Astrocyte (in vitro differentiated cells and primary cell): ENCODE measurements around the gene TMEM63A.

Experiments used
- EZH2 ChIP-seq: IDR thresholded peaks from 2 replicates; pipeline ENCODE4 v1.6.1; 2012; ENCODE audit warnings: mild to moderate bottlenecking, low read length, inconsistent platforms; ENCODE audit not compliant: insufficient read depth
- TF ChIP-seq, protein P1 (sequence below): IDR thresholded peaks from 2 replicates; pipeline ENCODE4 v1.5.1; 2011; ENCODE audit warnings: low read depth, mild to moderate bottlenecking, inconsistent platforms, low read length, moderate library complexity; ENCODE audit not compliant: insufficient read depth

DNA sequence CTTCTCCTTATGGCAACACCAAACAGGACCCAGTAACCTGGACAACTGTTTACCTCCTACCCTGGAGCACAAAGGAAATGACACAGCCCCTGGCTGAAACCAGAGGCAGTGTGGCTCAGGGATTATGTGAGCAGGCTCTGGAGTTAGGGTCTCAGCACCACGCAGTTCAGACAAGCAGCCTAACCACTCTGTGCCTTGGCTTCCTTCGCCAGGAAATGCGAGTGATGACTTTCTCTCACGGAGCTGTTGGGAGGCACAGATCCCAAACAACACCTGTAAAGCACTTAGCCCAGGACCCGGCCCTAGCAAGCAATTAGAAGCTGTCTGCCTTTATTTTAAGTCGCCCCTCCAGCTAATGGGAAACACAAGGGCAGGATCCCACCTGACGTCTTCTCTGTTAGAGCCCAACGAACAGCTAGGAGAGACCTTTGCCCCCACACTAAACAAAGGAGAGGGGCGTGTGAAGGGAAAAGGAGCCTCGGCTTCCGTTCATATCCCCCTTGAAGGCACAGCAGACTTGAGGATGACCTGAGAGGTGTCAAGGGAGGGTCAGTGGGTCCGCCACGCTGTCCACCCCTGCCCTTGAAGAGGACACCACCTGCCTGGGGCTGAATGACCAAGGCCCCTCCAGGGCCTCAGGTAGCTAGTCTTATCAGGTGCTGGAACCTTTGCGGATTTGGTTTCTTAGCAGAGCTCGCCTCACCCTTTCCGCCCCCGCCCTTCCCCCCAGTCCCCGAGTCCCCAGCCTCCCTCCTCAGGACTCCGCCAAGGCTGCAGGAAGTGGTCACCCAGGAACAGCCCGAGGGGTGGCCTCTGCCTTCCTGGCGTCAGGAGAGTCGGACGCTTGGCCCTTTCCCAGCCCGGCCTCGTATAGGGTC, 860 bp downstream of the TMEM63A start:
- TF ChIP-seq, protein P1, sequence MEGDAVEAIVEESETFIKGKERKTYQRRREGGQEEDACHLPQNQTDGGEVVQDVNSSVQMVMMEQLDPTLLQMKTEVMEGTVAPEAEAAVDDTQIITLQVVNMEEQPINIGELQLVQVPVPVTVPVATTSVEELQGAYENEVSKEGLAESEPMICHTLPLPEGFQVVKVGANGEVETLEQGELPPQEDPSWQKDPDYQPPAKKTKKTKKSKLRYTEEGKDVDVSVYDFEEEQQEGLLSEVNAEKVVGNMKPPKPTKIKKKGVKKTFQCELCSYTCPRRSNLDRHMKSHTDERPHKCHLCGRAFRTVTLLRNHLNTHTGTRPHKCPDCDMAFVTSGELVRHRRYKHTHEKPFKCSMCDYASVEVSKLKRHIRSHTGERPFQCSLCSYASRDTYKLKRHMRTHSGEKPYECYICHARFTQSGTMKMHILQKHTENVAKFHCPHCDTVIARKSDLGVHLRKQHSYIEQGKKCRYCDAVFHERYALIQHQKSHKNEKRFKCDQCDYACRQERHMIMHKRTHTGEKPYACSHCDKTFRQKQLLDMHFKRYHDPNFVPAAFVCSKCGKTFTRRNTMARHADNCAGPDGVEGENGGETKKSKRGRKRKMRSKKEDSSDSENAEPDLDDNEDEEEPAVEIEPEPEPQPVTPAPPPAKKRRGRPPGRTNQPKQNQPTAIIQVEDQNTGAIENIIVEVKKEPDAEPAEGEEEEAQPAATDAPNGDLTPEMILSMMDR, result no peak
- TF ChIP-seq EZH2, result no peak
